ENCODE measurements around the gene FNDC3B. TPM values are rescaled to one million over a fixed set of nuclear protein-coding genes. Genes with fewer than 3 reads are reported as not detected.

FNDC3B gene
- total and polyA plus RNA-seq, 2 donors from 2014 or later: 11.8 to 185 TPM

DNA sequence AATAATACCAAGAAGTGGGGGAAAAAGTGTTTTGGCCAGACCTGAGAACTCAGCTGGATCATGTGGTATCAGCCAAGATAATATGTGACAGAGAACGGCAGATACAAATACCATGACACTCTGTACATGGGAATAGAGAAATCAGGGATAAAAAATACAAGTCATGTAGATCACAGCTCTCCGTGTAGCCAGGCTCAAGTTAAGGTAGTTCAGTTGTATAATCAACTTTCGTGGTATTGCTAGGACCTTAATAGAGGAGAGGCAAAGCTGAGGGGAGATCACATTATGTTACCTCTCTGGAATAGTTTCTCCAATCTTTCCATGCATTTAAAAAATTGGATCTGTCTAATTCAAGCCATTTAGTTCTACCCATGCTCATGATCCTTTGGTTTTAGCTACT, 229.0 kb downstream of the FNDC3B start:
- DNase-seq: no peak
- peaks cover 0 to 5% (median 4%) of the 10 kb centered on the region in 3 donors for H3K36me3 ChIP-seq (ENCODE audit: control insufficient read depth in 2 of 3, insufficient read depth in 3 of 3, low read length in 3 of 3)
- no peaks in the 10 kb centered on the region for H3K9me3 ChIP-seq (ENCODE audit: control insufficient read depth in 2 of 3, insufficient read depth in 1 of 3, low read length in 3 of 3)
- H3K9ac ChIP-seq (ENCODE audit: low read length in 3 of 3): no peak overlapping the region
- no peaks in the 10 kb centered on the region for H3K4me1 ChIP-seq (ENCODE audit: control insufficient read depth in 2 of 3, insufficient read depth in 2 of 3, low read depth in 1 of 3, low read length in 3 of 3)
- no peak for FAIRE-seq
- H3K4me3 ChIP-seq (ENCODE audit: low read length in 3 of 3): no peak overlapping the region
- intact Hi-C loops (cut with DNase I): no loop called here
- H3K27me3 ChIP-seq (ENCODE audit: control insufficient read depth, insufficient read depth, low read length): no peaks in the 10 kb centered on the region
- TF ChIP-seq, protein P1, sequence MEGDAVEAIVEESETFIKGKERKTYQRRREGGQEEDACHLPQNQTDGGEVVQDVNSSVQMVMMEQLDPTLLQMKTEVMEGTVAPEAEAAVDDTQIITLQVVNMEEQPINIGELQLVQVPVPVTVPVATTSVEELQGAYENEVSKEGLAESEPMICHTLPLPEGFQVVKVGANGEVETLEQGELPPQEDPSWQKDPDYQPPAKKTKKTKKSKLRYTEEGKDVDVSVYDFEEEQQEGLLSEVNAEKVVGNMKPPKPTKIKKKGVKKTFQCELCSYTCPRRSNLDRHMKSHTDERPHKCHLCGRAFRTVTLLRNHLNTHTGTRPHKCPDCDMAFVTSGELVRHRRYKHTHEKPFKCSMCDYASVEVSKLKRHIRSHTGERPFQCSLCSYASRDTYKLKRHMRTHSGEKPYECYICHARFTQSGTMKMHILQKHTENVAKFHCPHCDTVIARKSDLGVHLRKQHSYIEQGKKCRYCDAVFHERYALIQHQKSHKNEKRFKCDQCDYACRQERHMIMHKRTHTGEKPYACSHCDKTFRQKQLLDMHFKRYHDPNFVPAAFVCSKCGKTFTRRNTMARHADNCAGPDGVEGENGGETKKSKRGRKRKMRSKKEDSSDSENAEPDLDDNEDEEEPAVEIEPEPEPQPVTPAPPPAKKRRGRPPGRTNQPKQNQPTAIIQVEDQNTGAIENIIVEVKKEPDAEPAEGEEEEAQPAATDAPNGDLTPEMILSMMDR (IDR thresholded peaks at IDR 0.05; ENCODE audit: borderline replicate concordance, extremely low read depth, insufficient read depth): no peak
- no peak overlapping the region for H3K27ac ChIP-seq (ENCODE audit: low read depth in 2 of 2, low read length in 2 of 2)

GRCh38 chr3:172268868-172269267, 229.5 kb downstream of the FNDC3B start:
- no peaks in the 10 kb centered on the region for H3K27me3 ChIP-seq (ENCODE audit: control insufficient read depth, insufficient read depth, low read length)
- peaks cover 0 to 5% (median 4%) of the 10 kb centered on the region in 3 donors for H3K36me3 ChIP-seq (ENCODE audit: control insufficient read depth in 2 of 3, insufficient read depth in 3 of 3, low read length in 3 of 3)
- intact Hi-C loops (cut with DNase I): no loop called here
- DNase-seq: no peak
- TF ChIP-seq, protein P1 (IDR thresholded peaks at IDR 0.05; ENCODE audit: borderline replicate concordance, extremely low read depth, insufficient read depth): no peak
- H3K9ac ChIP-seq (ENCODE audit: low read length in 3 of 3): no peak overlapping the region
- no peak for FAIRE-seq
- no peaks in the 10 kb centered on the region for H3K9me3 ChIP-seq (ENCODE audit: control insufficient read depth in 2 of 3, insufficient read depth in 1 of 3, low read length in 3 of 3)
- H3K27ac ChIP-seq (ENCODE audit: low read depth in 2 of 2, low read length in 2 of 2): no peak overlapping the region
- no peaks in the 10 kb centered on the region for H3K4me1 ChIP-seq (ENCODE audit: control insufficient read depth in 2 of 3, insufficient read depth in 2 of 3, low read depth in 1 of 3, low read length in 3 of 3)
- H3K4me3 ChIP-seq (ENCODE audit: low read length in 3 of 3): no peak overlapping the region

GRCh38 chr3:172270557-172271166, 231.3 kb downstream of the FNDC3B start:
- Histone ChIP-seq H3K4me1 (ENCODE audit: control insufficient read depth in 2 of 3, insufficient read depth in 2 of 3, low read depth in 1 of 3, low read length in 3 of 3) (peaks cover 0 to 2% (median 0%) of the 10 kb centered on the region in 3 donors), H3K27me3 (ENCODE audit: control insufficient read depth, insufficient read depth, low read length) (no peaks in the 10 kb centered on the region), H3K36me3 (ENCODE audit: control insufficient read depth in 2 of 3, insufficient read depth in 3 of 3, low read length in 3 of 3) (peaks cover 0 to 5% (median 4%) of the 10 kb centered on the region in 3 donors), H3K9me3 (ENCODE audit: control insufficient read depth in 2 of 3, insufficient read depth in 1 of 3, low read length in 3 of 3) (no peaks in the 10 kb centered on the region), H3K4me3 (ENCODE audit: low read length in 3 of 3) (no peak overlapping the region), H3K9ac (ENCODE audit: low read length in 3 of 3) (no peak overlapping the region), H3K27ac (ENCODE audit: low read depth in 2 of 2, low read length in 2 of 2) (no peak overlapping the region)
- FAIRE-seq: no peak
- TF ChIP-seq, protein P1 (IDR thresholded peaks at IDR 0.05; ENCODE audit: borderline replicate concordance, extremely low read depth, insufficient read depth): no peak
- DNase-seq: no peak
- intact Hi-C loops (cut with DNase I): no loop called here
